GM21367 (cell line): ENCODE results near the gene NXN.
"Not testable (repeated sequence)": the region's sequence is repeated elsewhere in the genome, so short reads cannot be mapped to it uniquely, and the experiment has no call there.

ENCODE experiments used
- ATAC-seq: cut with Tn5 transposase; IDR thresholded peaks from one replicate; pipeline ENCODE4 v1.9.1; 2021; ENCODE audit not compliant: unreplicated experiment

Gene NXN

DNA sequence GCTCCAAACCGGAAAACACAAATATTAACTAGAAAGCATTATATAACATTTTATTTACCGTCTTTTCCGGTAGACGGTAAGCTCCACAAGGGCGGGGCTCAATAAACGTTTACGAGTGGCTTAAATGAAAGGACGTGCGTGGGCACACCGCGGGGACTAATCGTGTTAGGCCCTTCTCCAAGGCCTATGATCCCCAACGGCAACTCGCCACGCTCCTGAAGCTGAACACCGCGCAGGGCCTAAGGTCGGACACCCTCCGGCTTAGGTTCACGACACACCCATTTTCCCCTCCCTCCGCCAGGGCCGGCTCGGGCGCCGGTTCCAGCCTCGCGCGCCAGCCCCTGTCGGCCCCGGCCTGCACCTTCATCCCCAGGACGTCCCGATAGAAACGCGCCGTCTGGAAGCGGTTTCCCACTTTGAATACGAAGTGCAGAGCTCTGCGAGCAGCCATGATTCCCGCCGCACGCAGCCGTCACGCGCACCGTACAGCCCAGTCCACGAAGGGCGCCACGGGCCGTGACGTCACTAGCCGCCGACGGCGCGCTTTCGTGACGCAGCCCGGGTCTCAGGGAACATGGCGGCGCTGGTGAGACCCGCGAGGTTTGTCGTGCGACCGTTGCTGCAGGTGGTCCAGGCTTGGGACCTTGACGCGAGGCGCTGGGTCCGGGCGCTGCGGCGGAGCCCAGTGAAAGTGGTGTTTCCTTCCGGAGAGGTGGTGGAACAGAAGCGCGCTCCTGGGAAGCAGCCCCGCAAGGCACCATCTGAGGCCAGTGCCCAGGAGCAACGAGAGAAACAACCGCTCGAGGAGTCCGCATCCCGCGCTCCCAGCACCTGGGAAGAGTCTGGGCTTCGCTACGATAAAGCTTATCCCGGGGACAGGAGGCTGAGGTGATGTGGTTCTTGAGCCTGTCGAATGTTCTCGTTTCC, 197.5 kb downstream of the NXN start, which contains the start of the genes GLOD4 and MRM3:
Gene GLOD4, minus strand, starts transcription at position 476 of the 927 bp plus-strand sequence. Its CDS starts 25 bp downstream, at position 451.
Gene MRM3, plus strand, starts transcription at position 549 of the 927 bp plus-strand sequence. Its CDS starts 26 bp downstream, at position 575.
- peak; percentile 75 for ATAC-seq

DNA sequence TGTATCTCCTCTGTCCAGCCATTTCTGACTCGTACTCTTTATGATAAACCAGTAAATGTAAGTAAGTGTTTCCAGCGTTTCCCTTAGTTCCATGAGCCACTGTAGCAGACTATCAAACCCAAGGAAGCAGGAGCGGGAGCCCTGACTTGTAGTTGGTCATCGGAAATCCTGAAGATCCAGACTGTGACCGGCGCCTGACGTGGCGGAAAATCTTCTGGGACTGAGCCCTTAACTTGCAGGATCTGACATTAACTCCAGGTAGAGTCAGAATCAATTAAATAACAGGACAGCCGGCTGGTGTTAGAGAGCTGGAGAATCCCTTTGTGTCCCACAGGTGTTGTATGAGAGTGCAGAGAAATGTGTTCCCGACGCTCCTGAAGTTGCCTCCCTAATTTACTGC, 201.5 kb downstream of the NXN start:
- no peak for ATAC-seq

GRCh38 chr17:774313-774584, 205.3 kb downstream of the NXN start:
- no peak for ATAC-seq

GRCh38 chr17:773467-774312, 205.9 kb downstream of the NXN start:
- no peak for ATAC-seq

DNA sequence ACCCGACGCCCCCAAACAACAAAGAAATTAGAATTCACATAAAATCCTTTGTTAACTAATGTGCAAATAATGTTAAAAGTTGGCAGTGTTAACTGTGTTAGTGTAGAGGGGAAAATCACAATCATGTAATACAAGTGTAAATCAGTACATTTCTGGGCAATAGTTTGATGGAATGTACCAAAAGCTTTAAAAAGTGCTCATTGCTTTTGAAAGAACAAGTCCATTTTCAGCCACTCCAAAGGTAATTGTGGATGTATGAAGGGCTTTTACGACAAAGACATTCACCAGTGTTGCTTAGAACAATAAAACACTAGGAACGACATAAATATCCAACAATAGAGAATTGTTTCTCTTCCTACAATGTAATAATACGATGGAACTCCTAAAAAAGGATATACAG, 206.6 kb downstream of the NXN start:
- no peak for ATAC-seq

DNA sequence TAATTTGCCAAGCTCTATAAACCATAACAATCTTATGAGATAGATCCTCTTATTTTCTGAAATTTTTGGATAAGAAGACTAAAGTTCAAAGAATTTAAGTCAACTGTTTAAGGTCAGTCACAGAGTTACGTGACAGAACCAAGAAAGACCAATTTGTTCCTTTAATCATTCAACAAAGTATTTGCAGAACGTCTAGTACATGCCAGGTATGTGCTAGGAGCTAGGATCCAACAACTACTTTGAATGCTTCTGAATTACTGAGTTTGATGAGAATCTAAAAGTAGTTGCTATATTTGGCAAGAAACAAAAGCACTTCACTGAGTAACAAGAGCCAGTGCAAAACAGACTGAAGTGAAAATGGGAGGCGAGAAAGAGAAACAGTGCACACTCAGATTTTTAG, 212.5 kb downstream of the NXN start:
- no peak for ATAC-seq

DNA sequence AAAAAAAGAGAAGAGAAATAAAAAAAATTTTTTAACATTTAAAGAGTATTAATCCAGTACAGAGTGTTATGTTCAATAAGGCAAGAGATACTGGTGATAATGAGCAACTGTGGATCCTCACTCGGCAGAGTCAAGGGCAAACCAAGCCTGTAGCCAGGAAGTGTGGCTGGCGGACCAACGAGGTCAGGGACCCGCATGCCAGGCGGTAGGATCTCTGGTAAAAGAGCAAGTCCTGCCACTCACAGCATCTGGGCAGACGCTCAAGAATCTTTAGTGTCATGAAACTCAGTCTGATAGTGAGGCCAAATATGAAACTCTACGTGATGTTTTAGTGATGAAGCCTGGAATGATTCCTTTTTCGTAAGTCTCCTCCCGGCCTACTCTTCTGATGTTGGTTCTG, 219.2 kb downstream of the NXN start:
- ATAC-seq = no peak

DNA sequence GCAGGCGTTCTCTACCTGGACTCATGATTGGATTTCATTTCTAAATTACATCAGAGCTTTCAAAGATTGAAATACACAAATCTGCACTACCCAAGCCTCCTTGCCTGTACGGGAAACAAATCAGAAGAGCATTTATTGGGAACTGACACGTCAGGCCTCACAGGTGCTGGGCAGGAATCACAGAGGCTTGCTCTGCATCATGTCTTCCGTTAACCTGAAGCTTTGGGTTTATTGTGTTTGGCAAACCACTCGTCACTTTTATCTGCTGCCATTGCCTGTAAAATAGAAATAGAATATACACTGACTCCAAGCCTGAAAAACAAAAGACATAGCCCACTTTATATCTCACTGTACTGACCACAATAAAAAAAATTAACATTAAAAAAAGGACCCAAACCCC, 219.6 kb downstream of the NXN start:
- ATAC-seq = no peak

DNA sequence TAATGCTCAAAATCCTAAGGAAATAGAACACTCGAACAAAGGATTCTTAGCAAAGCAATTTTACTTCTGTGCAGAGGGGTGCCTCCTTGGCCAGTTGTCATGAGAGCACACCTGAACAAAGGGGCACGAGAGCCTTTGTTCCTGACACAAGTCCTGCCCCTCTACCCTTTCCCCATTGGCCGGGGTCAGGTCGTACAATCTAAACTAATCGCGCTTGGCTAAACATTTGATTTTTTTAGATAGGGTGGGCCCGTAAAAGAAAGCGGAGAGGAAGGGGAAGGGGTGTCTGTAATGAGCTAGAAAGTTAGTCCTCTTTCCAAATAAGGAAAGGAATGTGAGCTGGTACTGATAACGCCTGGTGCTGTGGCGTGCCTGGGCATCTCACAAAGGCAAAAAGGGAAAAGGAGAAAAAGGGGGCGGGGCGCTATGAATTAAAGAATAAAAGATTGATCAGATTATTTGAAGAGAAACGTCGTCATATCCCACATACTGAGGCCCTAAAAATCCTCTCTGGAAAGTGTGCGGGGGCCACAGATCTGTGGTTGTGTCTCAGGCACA, 223.5 kb downstream of the NXN start:
- not testable (repeated sequence) for ATAC-seq

DNA sequence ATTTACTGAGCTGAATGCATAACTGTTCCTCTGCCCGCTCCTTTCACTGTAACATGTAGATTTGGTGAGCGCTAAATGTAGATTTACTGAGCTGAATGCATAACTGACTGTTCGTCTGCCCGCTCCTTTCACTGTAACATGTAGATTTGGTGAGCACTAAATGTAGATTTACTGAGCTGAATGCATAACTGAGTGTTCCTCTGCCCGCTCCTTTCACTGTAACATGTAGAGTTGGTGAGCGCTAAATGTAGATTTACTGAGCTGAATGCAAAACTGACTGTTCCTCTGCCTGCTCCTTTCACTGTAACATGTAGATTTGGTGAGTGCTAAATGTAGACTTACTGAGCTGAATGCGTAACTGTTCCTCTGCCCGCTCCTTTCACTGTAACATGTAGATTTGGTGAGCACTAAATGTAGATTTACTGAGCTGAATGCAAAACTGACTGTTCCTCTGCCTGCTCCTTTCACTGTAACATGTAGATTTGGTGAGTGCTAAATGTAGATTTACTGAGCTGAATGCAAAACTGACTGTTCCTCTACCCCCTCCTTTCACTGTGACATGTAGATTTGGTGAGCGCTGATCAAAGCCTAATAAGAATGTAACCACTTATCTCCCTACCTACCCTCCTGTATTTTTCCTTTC, 224.1 kb downstream of the NXN start:
- not testable (repeated sequence) for ATAC-seq

DNA sequence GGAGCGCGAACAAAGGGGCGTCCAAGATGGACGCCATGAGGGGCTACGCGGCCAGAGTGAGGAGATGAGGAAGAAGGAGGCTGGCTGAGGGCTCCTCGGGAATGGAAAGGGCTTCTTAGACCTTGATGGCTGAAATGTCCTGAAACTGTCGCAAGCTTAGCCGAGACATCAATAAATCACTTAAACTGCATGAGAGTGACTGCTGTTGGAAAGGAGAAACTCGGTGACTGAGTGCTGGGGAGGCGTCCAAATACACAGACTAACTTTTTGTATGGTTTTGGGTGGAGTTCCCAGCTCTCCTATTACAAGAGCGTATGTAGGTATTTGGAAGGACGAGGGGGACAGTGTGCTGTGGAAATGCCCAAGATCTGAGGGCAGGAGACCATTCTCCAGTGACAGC, 226.2 kb downstream of the NXN start:
- no peak for ATAC-seq

DNA sequence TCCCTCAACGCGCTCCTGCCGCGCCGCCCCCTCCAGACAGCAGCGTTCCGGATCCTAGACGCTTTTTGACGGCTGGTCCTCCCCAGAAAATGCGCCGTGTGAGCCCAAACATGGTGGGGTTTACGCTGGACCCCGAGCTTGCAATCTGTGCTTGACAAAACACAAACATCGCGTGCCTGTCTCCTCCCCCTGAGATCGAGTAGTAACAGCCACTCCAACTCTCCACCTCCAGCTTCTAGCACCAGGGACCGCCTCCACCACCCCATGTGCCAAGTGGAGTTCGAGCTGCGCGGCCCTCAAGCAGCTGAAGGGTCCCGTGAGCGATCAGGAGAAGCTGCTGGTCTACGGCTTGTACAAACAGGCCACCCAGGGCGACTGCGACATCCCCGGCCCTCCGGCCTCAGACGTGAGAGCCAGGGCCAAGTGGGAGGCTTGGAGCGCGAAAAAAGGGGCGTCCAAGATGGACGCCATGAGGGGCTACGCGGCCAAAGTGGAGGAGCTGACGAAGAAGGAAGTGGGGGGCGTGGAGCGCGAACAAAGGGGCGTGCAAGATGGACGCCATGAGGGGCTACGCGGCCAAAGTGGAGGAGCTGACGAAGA, 226.9 kb downstream of the NXN start:
- no peak for ATAC-seq

DNA sequence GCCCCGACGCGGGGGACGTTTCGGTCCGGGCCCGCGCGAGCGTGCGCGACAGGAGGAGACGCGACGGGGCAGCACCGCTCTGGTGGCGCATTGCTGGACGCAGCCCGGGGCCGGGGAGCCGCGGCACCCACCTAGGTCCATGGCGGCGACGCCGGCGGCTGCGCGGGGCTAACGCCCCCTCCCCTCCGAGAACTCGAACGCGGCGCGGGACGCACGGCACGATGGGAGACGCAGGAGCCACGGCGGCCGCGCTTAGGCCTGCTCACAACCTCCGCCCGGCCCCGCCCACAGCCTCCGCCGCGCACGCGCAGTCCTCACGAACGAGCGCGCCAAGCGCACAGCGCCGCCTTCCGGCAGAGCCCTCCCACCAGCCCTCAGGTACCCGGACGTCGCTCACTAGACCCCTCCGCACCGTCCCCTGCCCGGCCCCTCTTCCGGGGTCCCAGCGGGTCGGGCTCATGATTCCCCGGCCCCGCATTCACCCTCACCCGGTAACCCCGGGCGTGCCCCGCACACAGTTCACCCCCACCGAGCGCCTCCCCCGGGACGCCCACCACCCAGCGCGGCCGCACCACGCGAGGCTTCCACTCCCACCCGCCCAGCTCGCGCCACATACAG, 227.5 kb downstream of the NXN start, which contains the start of gene GEMIN4:
Gene GEMIN4, minus strand, starts transcription at position 263 of the 618 bp plus-strand sequence. Its CDS starts 122 bp downstream, at position 141.
- ATAC-seq = peak; percentile 70

- ATAC-seq = peak; percentile 43
Measured at GRCh38 chr17:751269-752001, 228.1 kb downstream of the NXN start.

DNA sequence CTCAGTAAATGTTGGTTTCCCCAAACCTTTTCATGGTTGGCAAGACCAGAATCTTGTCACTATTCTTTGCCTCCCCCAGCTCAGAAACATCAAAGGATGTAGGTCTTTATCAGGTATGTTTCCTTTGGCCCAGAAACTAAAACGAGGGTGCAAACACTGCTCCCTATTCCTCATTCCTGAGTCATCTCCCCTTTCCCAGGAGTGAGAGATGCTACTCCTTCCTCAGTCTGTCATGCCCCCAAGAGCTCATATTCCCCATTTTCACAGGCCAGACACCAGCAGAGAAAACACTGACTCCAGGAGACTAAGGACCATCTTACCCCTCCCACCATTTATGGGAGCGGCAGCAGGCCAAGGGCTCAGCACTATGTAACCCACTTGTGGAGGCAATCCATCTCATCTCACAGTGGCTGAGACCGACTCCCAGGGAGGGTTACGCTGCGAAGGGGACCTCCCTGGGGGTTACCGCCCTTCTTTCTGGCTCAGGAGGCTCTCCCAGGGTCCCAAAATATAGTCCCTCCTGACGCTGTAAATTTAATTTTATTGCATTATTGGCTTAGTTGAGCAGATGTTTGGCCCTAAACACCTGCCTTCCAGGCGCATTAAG, 229.0 kb downstream of the NXN start:
- ATAC-seq = no peak

GRCh38 chr17:749359-749758, 230.2 kb downstream of the NXN start:
- not testable (repeated sequence) for ATAC-seq
